HepG2 (cell line): ENCODE data around the gene MISP3. TPM values are rescaled to one million over a fixed set of nuclear protein-coding genes. Genes with fewer than 3 reads are reported as not detected.

Experiments used
- ADNP ChIP-seq: sonication (generic); formaldehyde crosslinking; IDR thresholded peaks from 2 replicates; pipeline ENCODE4 v1.4.0; 2020; ENCODE audit warnings: missing genetic modification reagents
- ATF4 ChIP-seq, 2 experiments: fragments of 450-650 bp in 1 of 2; sonication (generic) in 1 of 2; formaldehyde crosslinking; IDR thresholded peaks; 2 replicates each; pipeline versions ENCODE4 v1.5.0 to v1.8.0; 2020 to 2022; ENCODE audit warnings: mild to moderate bottlenecking in 1 of 2, missing genetic modification reagents in 1 of 2
- GMEB1 ChIP-seq: sonication (generic); formaldehyde crosslinking; IDR thresholded peaks from 2 replicates; pipeline ENCODE4 v1.5.1; 2020; ENCODE audit warnings: missing genetic modification reagents, mild to moderate bottlenecking, borderline replicate concordance
- HDAC2 ChIP-seq: sonication (generic); formaldehyde crosslinking; IDR thresholded peaks from 2 replicates; pipeline ENCODE4 v1.4.0; 2020; ENCODE audit warnings: missing genetic modification reagents
- HOMEZ ChIP-seq: IDR thresholded peaks from 2 replicates; pipeline ENCODE4 v1.6.1; 2016; ENCODE audit warnings: low read depth
- IRF9 ChIP-seq: sonication (generic); formaldehyde crosslinking; IDR thresholded peaks from 2 replicates; pipeline ENCODE4 v1.8.0; 2022; ENCODE audit warnings: missing genetic modification reagents, mild to moderate bottlenecking, borderline replicate concordance
- NFAT5 ChIP-seq: sonication (generic); formaldehyde crosslinking; IDR thresholded peaks from 2 replicates; pipeline ENCODE4 v1.4.0; 2020; ENCODE audit warnings: missing genetic modification reagents
- NRL ChIP-seq: sonication (generic); formaldehyde crosslinking; IDR thresholded peaks from 2 replicates; pipeline ENCODE4 v1.5.0; 2020; ENCODE audit warnings: missing genetic modification reagents, mild to moderate bottlenecking, moderate library complexity, borderline replicate concordance
- SSRP1 ChIP-seq: IDR thresholded peaks from 2 replicates; pipeline ENCODE4 v1.6.1; 2016; ENCODE audit warnings: control low read depth
- TGIF2 ChIP-seq: IDR thresholded peaks from 2 replicates; pipeline ENCODE4 v1.6.1; 2016; ENCODE audit warnings: control low read depth, missing compliant biosample characterization
- ZNF124 ChIP-seq: sonication (generic); formaldehyde crosslinking; IDR thresholded peaks from 2 replicates; pipeline ENCODE4 v1.4.0; 2020; ENCODE audit warnings: missing genetic modification reagents
- ZNF562 ChIP-seq: sonication (generic); formaldehyde crosslinking; IDR thresholded peaks from 2 replicates; pipeline ENCODE4 v1.8.0; 2022; ENCODE audit warnings: missing genetic modification reagents, borderline replicate concordance
- ZNF879 ChIP-seq: sonication (generic); formaldehyde crosslinking; IDR thresholded peaks from 2 replicates; pipeline ENCODE4 v1.8.1; 2023; ENCODE audit warnings: missing genetic modification reagents
- ZSCAN21 ChIP-seq: sonication (generic); formaldehyde crosslinking; IDR thresholded peaks from 2 replicates; pipeline ENCODE4 v1.8.0; 2022; ENCODE audit warnings: mild to moderate bottlenecking, missing genetic modification reagents, moderate library complexity, borderline replicate concordance
- polyA plus RNA-seq, 8 experiments: library from polyadenylated mRNA; depleted of rRNA in 3 of 8; stranded (reverse) in 7 of 8; unstranded in 1 of 8; fragments of >200 nt; fragmentation: Illumina TruSeq in 4 of 8; extraction: Trizol in 4 of 8; gene quantifications; 2 replicates each; pipeline versions ENCODE4 v1.2.1 to v1.2.3, GENCODE V29; 2011 to 2016; ENCODE audit warnings: low read depth in 4 of 8, missing spikeins in 1 of 8, mixed read lengths in 1 of 8; ENCODE audit not compliant: insufficient read depth in 1 of 8
- total RNA-seq, 5 experiments: library from RNA; depleted of rRNA; stranded (reverse); fragments of >200 nt; fragmentation: Illumina TruSeq; extraction: Trizol; gene quantifications; 2 replicates each; pipeline ENCODE4 v1.2.3, GENCODE V29; 2016; ENCODE audit warnings: low read depth in 1 of 5

MISP3 gene
- total and polyA plus RNA-seq, 2 of the 13 experiments (the other 11 are each of a cell fraction or from before 2014, with no cell fraction given) = 2.5 to 5.4 TPM

- TF ChIP-seq NFAT5 (CRISPR knock-in tag) (no peak), ZNF879 (CRISPR knock-in tag) (no peak; the same call in 1 of the 2 replicates), NRL (peak; percentile 20; the same call in 1 of the 2 replicates), TGIF2 (CRISPR knock-in tag) (no peak), HOMEZ (CRISPR knock-in tag) (no peak), ATF4 (CRISPR knock-in tag; IDR thresholded peaks at IDR 0.05) (no peak; a peak in 1 of 4 replicates), SSRP1 (no peak), ADNP (CRISPR knock-in tag) (no peak), IRF9 (CRISPR knock-in tag) (no peak), ZNF124 (CRISPR knock-in tag) (no peak), GMEB1 (CRISPR knock-in tag) (peak; percentile 4; the same call in 1 of the 2 replicates), HDAC2 (CRISPR knock-in tag) (no peak), ZNF562 (CRISPR knock-in tag) (no peak), ZSCAN21 (CRISPR knock-in tag) (no peak)
Observed at GRCh38 chr19:14072535-14073260, at the start of gene MISP3 (continued).
